Measurements from ENCODE around the gene PIGK. TPM values are rescaled to one million over a fixed set of nuclear protein-coding genes. Genes with fewer than 3 reads are reported as not detected.

Gene PIGK
- total and polyA plus RNA-seq, 2 donors (not counting 3 experiments of a cell fraction or from before 2014, with no cell fraction given) = 12.3 to 32.3 TPM

DNA sequence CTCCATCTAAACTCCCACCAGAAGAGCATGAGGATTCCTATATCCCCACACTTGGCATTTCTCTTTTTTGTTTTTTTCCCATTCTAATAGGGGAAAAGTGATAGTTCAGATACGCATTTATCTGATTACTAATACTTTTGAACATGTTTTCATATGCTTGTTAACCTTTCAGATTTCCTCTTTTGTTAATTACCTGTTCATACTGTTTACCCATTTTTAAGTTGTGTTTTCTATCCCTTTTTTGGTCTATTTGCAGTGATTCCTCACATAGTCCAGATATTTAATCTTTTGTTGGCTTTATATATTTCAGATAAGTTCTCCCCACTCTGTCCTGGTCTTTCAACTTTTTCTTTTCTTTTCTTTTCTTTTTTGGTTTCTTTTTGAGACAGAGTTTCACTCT lies 13.6 kb upstream of the PIGK start:
- Histone ChIP-seq H3K9me3 (replicated peaks; ENCODE audit: control insufficient read depth, insufficient read depth, low read length) (no peaks in the 10 kb centered on the region), H3K4me1 (ENCODE audit: control insufficient read depth, extremely low read depth, insufficient read depth, low read length) (no peaks in the 10 kb centered on the region), H3K79me2 (ENCODE audit: control insufficient read depth, insufficient read depth, low read length) (no peaks in the 10 kb centered on the region), H4K20me1 (replicated peaks; ENCODE audit: control insufficient read depth, extremely low read depth, insufficient read depth, low read length) (no peaks in the 10 kb centered on the region), H3K9ac (replicated peaks; ENCODE audit: extremely low read depth, insufficient read depth, low read length) (no peak overlapping the region), H3K9me1 (replicated peaks; ENCODE audit: control insufficient read depth, extremely low read depth, insufficient read depth, low read length) (no peaks in the 10 kb centered on the region), H3K27me3 (ENCODE audit: control insufficient read depth in 2 of 2, insufficient read depth in 2 of 2, low read length in 2 of 2) (no peaks in the 10 kb centered on the region), H3K4me3 (replicated peaks in 1 of 3; ENCODE audit: insufficient read depth in 1 of 3, low read depth in 1 of 3, low read length in 3 of 3) (no peak overlapping the region), H3K36me3 (ENCODE audit: control insufficient read depth in 2 of 2, extremely low read depth in 1 of 2, insufficient read depth in 2 of 2, low read length in 2 of 2) (no peaks in the 10 kb centered on the region), H3K4me2 (ENCODE audit: insufficient read depth, low read length) (no peak overlapping the region), H3K27ac (ENCODE audit: insufficient read depth, low read depth, low read length) (no peak overlapping the region), H2AFZ (ENCODE audit: low read depth, low read length) (no peak overlapping the region)
- no TSS peak for BruUV-seq (replicated peaks)
- TF ChIP-seq, protein P1, sequence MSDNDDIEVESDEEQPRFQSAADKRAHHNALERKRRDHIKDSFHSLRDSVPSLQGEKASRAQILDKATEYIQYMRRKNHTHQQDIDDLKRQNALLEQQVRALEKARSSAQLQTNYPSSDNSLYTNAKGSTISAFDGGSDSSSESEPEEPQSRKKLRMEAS (IDR thresholded peaks at IDR 0.05; ENCODE audit: insufficient read depth, insufficient read length) = no peak
- TF ChIP-seq FOS (IDR thresholded peaks at IDR 0.05; ENCODE audit: borderline replicate concordance, insufficient read depth, low read length) (no peak), POLR2AphosphoS5 (IDR thresholded peaks at IDR 0.05; ENCODE audit: insufficient read depth, low read depth, low read length) (no peak), JUN (IDR thresholded peaks at IDR 0.05; ENCODE audit: borderline replicate concordance, insufficient read depth, insufficient read length, low read depth) (no peak), GATA2 (IDR thresholded peaks at IDR 0.05; ENCODE audit: insufficient read depth, insufficient read length, low read depth, low read length) (no peak), POLR2A (IDR thresholded peaks at IDR 0.05; ENCODE audit: low read depth, low read length) (no peak)
- TF ChIP-seq, protein P2, sequence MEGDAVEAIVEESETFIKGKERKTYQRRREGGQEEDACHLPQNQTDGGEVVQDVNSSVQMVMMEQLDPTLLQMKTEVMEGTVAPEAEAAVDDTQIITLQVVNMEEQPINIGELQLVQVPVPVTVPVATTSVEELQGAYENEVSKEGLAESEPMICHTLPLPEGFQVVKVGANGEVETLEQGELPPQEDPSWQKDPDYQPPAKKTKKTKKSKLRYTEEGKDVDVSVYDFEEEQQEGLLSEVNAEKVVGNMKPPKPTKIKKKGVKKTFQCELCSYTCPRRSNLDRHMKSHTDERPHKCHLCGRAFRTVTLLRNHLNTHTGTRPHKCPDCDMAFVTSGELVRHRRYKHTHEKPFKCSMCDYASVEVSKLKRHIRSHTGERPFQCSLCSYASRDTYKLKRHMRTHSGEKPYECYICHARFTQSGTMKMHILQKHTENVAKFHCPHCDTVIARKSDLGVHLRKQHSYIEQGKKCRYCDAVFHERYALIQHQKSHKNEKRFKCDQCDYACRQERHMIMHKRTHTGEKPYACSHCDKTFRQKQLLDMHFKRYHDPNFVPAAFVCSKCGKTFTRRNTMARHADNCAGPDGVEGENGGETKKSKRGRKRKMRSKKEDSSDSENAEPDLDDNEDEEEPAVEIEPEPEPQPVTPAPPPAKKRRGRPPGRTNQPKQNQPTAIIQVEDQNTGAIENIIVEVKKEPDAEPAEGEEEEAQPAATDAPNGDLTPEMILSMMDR (IDR thresholded peaks at IDR 0.05; ENCODE audit: extremely low read depth in 1 of 2, insufficient read depth in 1 of 2, low read depth in 1 of 2, low read length in 2 of 2) = no peak
- CTCF ChIA-PET = no interaction called here
- FAIRE-seq (no peak), DNase-seq (ENCODE audit: low read depth, low spot score) (no peak)
- dilution Hi-C loops (cut with MboI; ENCODE audit: extremely low pct_ligation_motif_present, low sequenced_read_pairs) (no loop called here), intact Hi-C loops (cut with micrococcal nuclease) (no loop called here)
- POLR2A ChIA-PET = no interaction called here

All from endothelial cell of umbilical vein (primary cell).